Transverse colon (tissue), 4 donors: Measurements from ENCODE around the gene BAAT. TPM values are rescaled to one million over a fixed set of nuclear protein-coding genes. Genes with fewer than 3 reads are reported as not detected.

ENCODE experiments used
- DNase-seq: peaks from one replicate; pipeline ENCODE4 v3.0.0-alpha.2; 2019
- H3K27ac ChIP-seq, 4 donors: fragments of 200-600 bp; sonication (generic); 2 replicates each; pipeline ENCODE4 v1.5.1; 2016 to 2018; ENCODE audit warnings: inconsistent platforms in 4 of 4
- H3K27me3 ChIP-seq: fragments of 200-600 bp; sonication (generic); 2 replicates; pipeline ENCODE4 v1.5.1; 2017; ENCODE audit warnings: inconsistent platforms
- H3K36me3 ChIP-seq, 4 donors: fragments of 200-600 bp; sonication (generic); 2 replicates each; pipeline ENCODE4 v1.5.1; 2017 to 2019; ENCODE audit warnings: inconsistent platforms in 4 of 4
- H3K4me1 ChIP-seq, 4 donors: fragments of 200-600 bp; sonication (generic); 2 replicates each; pipeline ENCODE4 v1.5.1; 2017 to 2020; ENCODE audit warnings: inconsistent platforms in 4 of 4
- H3K4me3 ChIP-seq, 4 donors: fragments of 200-600 bp; sonication (generic); 1 replicate in 1 of 4; 2 replicates in 3 of 4; pipeline versions ENCODE4 v1.5.1 to v1.6.1; 2017 to 2019; ENCODE audit warnings: inconsistent platforms in 4 of 4
- H3K9me3 ChIP-seq, 2 donors: fragments of 200-600 bp; sonication (generic); 2 replicates each; pipeline ENCODE4 v1.5.1; 2017 to 2019; ENCODE audit warnings: inconsistent platforms in 2 of 2
- CTCF ChIP-seq, 5 experiments: fragments of 200-600 bp in 3 of 5; fragments of 450-650 bp in 2 of 5; sonication (generic) in 3 of 5; IDR thresholded peaks; 1 replicate in 2 of 5; 2 replicates in 3 of 5; pipeline ENCODE4 v1.5.1; 2016 to 2017; ENCODE audit warnings: antibody characterized with exemption in 5 of 5, inconsistent platforms in 3 of 5, mild to moderate bottlenecking in 2 of 5, moderate library complexity in 1 of 5
- EP300 ChIP-seq: sonication (generic); formaldehyde crosslinking; IDR thresholded peaks from one replicate; pipeline ENCODE4 v1.6.1; 2017; ENCODE audit warnings: antibody characterized with exemption, low read depth
- POLR2A ChIP-seq: fragments of 450-650 bp; IDR thresholded peaks from one replicate; pipeline ENCODE4 v1.6.1; 2016; ENCODE audit warnings: antibody characterized with exemption, mild to moderate bottlenecking, moderate library complexity
- POLR2AphosphoS5 ChIP-seq, 3 donors: sonication (generic); formaldehyde crosslinking; IDR thresholded peaks; one replicate each; pipeline ENCODE4 v1.6.1; 2016; ENCODE audit warnings: antibody characterized with exemption in 3 of 3
- WGBS, 2 donors: methylation state at CpG; one replicate each; pipeline ENCODE4 v1.1.5; 2018; ENCODE audit warnings: low coverage in 1 of 2; 5-methylcytosine and 5-hydroxymethylcytosine counted together
- in situ Hi-C, 4 donors: fragments of 200-750 bp; cut with MboI; loops; one replicate each; pipeline versions ENCODE4 v1.15.0 to v1.15.1; 2017; ENCODE audit warnings: low sequenced_read_pairs in 3 of 4, low pct_ligation_motif_present in 1 of 4, low pct_unique_long_range_greater_than_20kb in 1 of 4
- intact Hi-C: fragments of 100-400 bp; cut with DNase I; formaldehyde crosslinking; loops from one replicate; pipeline ENCODE4 v1.15.1; 2023; ENCODE audit warnings: low total_unique reads
- total RNA-seq, 4 donors: library from RNA; depleted of rRNA; stranded (reverse); fragments of >200 nt; gene quantifications; one replicate each; pipeline ENCODE4 v1.1.0, GENCODE V29; 2016

The BAAT gene
- total RNA-seq, 4 donors from 2014 or later = 0.14 TPM; not detected in 3

- in situ Hi-C loops = no loop called here
- 45% methylated on average over 1 of the region's 1 CpG; no CpG with 5 or more reads in 1 of the 2 donors for WGBS, 2 donors
- no peak overlapping the region for H3K27ac ChIP-seq
- no peaks in the 10 kb centered on the region for H3K27me3 ChIP-seq
- no peak for DNase-seq
- no peaks in the 10 kb centered on the region for H3K36me3 ChIP-seq
- H3K9me3 ChIP-seq = no peaks in the 10 kb centered on the region
- TF ChIP-seq CTCF (IDR thresholded peaks at IDR 0.05) (no peak), POLR2A (no peak), EP300 (no peak), POLR2AphosphoS5 (IDR thresholded peaks at IDR 0.05) (no peak)
- H3K4me3 ChIP-seq = no peak overlapping the region
- intact Hi-C loops = no loop called here
- H3K4me1 ChIP-seq = peaks cover 7 to 20% (median 13%) of the 10 kb centered on the region in 4 donors
Measured at GRCh38 chr9:101356619-101357018, 28.2 kb downstream of the BAAT start.

GRCh38 chr9:101354765-101355708, 29.8 kb downstream of the BAAT start:
- DNase-seq = no peak
- Histone ChIP-seq H3K9me3 (no peaks in the 10 kb centered on the region), H3K27me3 (no peaks in the 10 kb centered on the region), H3K36me3 (no peaks in the 10 kb centered on the region), H3K27ac (peak overlapping the region; percentile 62 to 81 (median 74)), H3K4me1 (peaks cover 7 to 20% (median 13%) of the 10 kb centered on the region in 4 donors), H3K4me3 (no peak overlapping the region)
- in situ Hi-C loops = no loop called here
- WGBS, 2 donors = 43 to 44% methylated on average over 3 to 7 of the region's 7 CpGs
- intact Hi-C loops = no loop called here
- TF ChIP-seq CTCF (IDR thresholded peaks at IDR 0.05) (no peak), POLR2AphosphoS5 (IDR thresholded peaks at IDR 0.05) (no peak), POLR2A (no peak), EP300 (no peak)

GRCh38 chr9:101354143-101354764, 30.6 kb downstream of the BAAT start:
- Histone ChIP-seq H3K27me3 (no peaks in the 10 kb centered on the region), H3K9me3 (no peaks in the 10 kb centered on the region), H3K27ac (peak overlapping the region; percentile 62 to 81 (median 74)), H3K4me1 (peaks cover 7 to 20% (median 13%) of the 10 kb centered on the region in 4 donors), H3K4me3 (no peak overlapping the region), H3K36me3 (no peaks in the 10 kb centered on the region)
- TF ChIP-seq CTCF (IDR thresholded peaks at IDR 0.05) = no peak
- TF ChIP-seq POLR2A = no peak
- TF ChIP-seq POLR2AphosphoS5 (IDR thresholded peaks at IDR 0.05) = peak in 2 of 3 donors; percentile 18 to 43
- TF ChIP-seq EP300 = no peak
- intact Hi-C loops = no loop called here
- WGBS, 2 donors = 65 to 100% methylated on average over 1 to 5 of the region's 5 CpGs
- in situ Hi-C loops = no loop called here
- DNase-seq = peak; percentile 18

GRCh38 chr9:101353683-101354082, 31.1 kb downstream of the BAAT start:
- TF ChIP-seq POLR2A (no peak), POLR2AphosphoS5 (IDR thresholded peaks at IDR 0.05) (no peak), EP300 (no peak), CTCF (IDR thresholded peaks at IDR 0.05) (no peak)
- peaks cover 7 to 20% (median 13%) of the 10 kb centered on the region in 4 donors for H3K4me1 ChIP-seq
- no peaks in the 10 kb centered on the region for H3K9me3 ChIP-seq
- no peak for DNase-seq
- intact Hi-C loops (no loop called here), in situ Hi-C loops (no loop called here)
- no peaks in the 10 kb centered on the region for H3K27me3 ChIP-seq
- no peak overlapping the region for H3K4me3 ChIP-seq
- no peaks in the 10 kb centered on the region for H3K36me3 ChIP-seq
- H3K27ac ChIP-seq = peak overlapping the region in 2 of 4 donors; percentile 29 to 81
- 71 to 79% methylated on average over 2 of the region's 2 CpGs for WGBS, 2 donors
